Left kidney (tissue), 2 donors: ENCODE data around the gene MEF2A. TPM values are rescaled to one million over a fixed set of nuclear protein-coding genes. Genes with fewer than 3 reads are reported as not detected.
"Not testable (repeated sequence)": the region's sequence is repeated elsewhere in the genome, so short reads cannot be mapped to it uniquely, and the experiment has no call there.

Experiments used
- DNase-seq: peaks from one replicate; pipeline ENCODE4 v3.0.0-alpha.2; 2013
- polyA plus RNA-seq: library from polyadenylated mRNA; unstranded; fragments of 120-200 nt; gene quantifications from one replicate; pipeline ENCODE4 v1.2.1, GENCODE V29; 2013; ENCODE audit not compliant: insufficient read length

Gene MEF2A
- polyA plus RNA-seq, 1 donor, result 59.3 TPM

- DNase-seq, result no peak
Measured at GRCh38 chr15:99729327-99729726, 163.5 kb downstream of the MEF2A start.

- DNase-seq, result no peak
Measured at GRCh38 chr15:99729920-99730319, 164.1 kb downstream of the MEF2A start.

GRCh38 chr15:99731336-99732123, 165.7 kb downstream of the MEF2A start:
- DNase-seq, result no peak

- no peak for DNase-seq
Measured at GRCh38 chr15:99732124-99732750, 166.5 kb downstream of the MEF2A start.

- no peak for DNase-seq
Measured at GRCh38 chr15:99732751-99733267, 167.0 kb downstream of the MEF2A start.

- peak; percentile 96 for DNase-seq
Measured at GRCh38 chr15:99733268-99734039, 167.7 kb downstream of the MEF2A start, which contains the start of gene LYSMD4. LYSMD4 (minus strand) TSS chr15:99733437; CDS start chr15:99731999, 1,438 bp downstream.

- DNase-seq, result not testable (repeated sequence)
Measured at GRCh38 chr15:99734040-99734291, 168.2 kb downstream of the MEF2A start.

GRCh38 chr15:99734575-99734974, 168.8 kb downstream of the MEF2A start:
- no peak for DNase-seq

GRCh38 chr15:99735868-99736267, 170.1 kb downstream of the MEF2A start:
- DNase-seq, result no peak

- no peak for DNase-seq
Measured at GRCh38 chr15:99736702-99737101, 170.9 kb downstream of the MEF2A start.

GRCh38 chr15:99738021-99738847, 172.4 kb downstream of the MEF2A start:
- DNase-seq, result no peak

- DNase-seq, result no peak
Measured at GRCh38 chr15:99741835-99742234, 176.1 kb downstream of the MEF2A start.

GRCh38 chr15:99744142-99744541, 178.4 kb downstream of the MEF2A start:
- DNase-seq, result no peak

- no peak for DNase-seq
Measured at GRCh38 chr15:99745370-99746086, 179.7 kb downstream of the MEF2A start.

- no peak for DNase-seq
Measured at GRCh38 chr15:99749386-99749785, 183.6 kb downstream of the MEF2A start.

- DNase-seq, result not testable (repeated sequence)
Measured at GRCh38 chr15:99750326-99750725, 184.5 kb downstream of the MEF2A start.

GRCh38 chr15:99752556-99752955, 186.8 kb downstream of the MEF2A start:
- DNase-seq, result no peak

GRCh38 chr15:99753066-99753465, 187.3 kb downstream of the MEF2A start:
- no peak for DNase-seq

- DNase-seq, result peak; percentile 71
Measured at GRCh38 chr15:99755692-99756409, 190.1 kb downstream of the MEF2A start.

GRCh38 chr15:99762288-99762687, 196.5 kb downstream of the MEF2A start:
- DNase-seq, result no peak

- DNase-seq, result no peak
Measured at GRCh38 chr15:99763827-99764226, 198.0 kb downstream of the MEF2A start.
